H9 (cell line): Measurements from ENCODE around the gene NOS1AP. TPM values are rescaled to one million over a fixed set of nuclear protein-coding genes. Genes with fewer than 3 reads are reported as not detected.

ENCODE experiments used
- DNase-seq: peaks from one replicate; pipeline ENCODE4 v3.0.0-alpha.2; 2017
- H2AFZ ChIP-seq: one replicate; pipeline ENCODE4 v1.6.1; 2013; ENCODE audit warnings: mild to moderate bottlenecking, low read length, control low read depth, moderate library complexity
- H2AK5ac ChIP-seq: 2 replicates; pipeline ENCODE4 v1.6.1; 2013; ENCODE audit warnings: low read length, control low read depth, mixed read lengths; ENCODE audit not compliant: insufficient read length
- H2BK120ac ChIP-seq: one replicate; pipeline ENCODE4 v1.6.1; 2013; ENCODE audit warnings: low read depth, mild to moderate bottlenecking, low read length, control low read depth, inconsistent platforms; ENCODE audit not compliant: poor library complexity, severe bottlenecking
- H2BK12ac ChIP-seq: 2 replicates; pipeline ENCODE4 v1.6.1; 2013; ENCODE audit warnings: low read length, control low read depth, mixed read lengths, low read depth; ENCODE audit not compliant: insufficient read length
- H2BK15ac ChIP-seq: 2 replicates; pipeline ENCODE4 v1.6.1; 2013; ENCODE audit warnings: low read depth, low read length, control low read depth
- H2BK20ac ChIP-seq: one replicate; pipeline ENCODE4 v1.6.1; 2013; ENCODE audit warnings: low read depth, mild to moderate bottlenecking, low read length, control low read depth, inconsistent platforms; ENCODE audit not compliant: poor library complexity, severe bottlenecking
- H2BK5ac ChIP-seq: 2 replicates; pipeline ENCODE4 v1.6.1; 2013; ENCODE audit warnings: low read length, control low read depth, mixed read lengths; ENCODE audit not compliant: insufficient read length
- H3K14ac ChIP-seq: 2 replicates; pipeline ENCODE4 v1.6.1; 2013; ENCODE audit warnings: low read length, control low read depth; ENCODE audit not compliant: insufficient read depth
- H3K18ac ChIP-seq: 2 replicates; pipeline ENCODE4 v1.6.1; 2013; ENCODE audit warnings: low read depth, mild to moderate bottlenecking, mixed read lengths, low read length, control low read depth; ENCODE audit not compliant: insufficient read length
- H3K23ac ChIP-seq: 2 replicates; pipeline ENCODE4 v1.6.1; 2013; ENCODE audit warnings: low read length, control low read depth, mixed read lengths, low read depth; ENCODE audit not compliant: insufficient read length
- H3K23me2 ChIP-seq: 2 replicates; pipeline ENCODE4 v1.6.1; 2013; ENCODE audit warnings: low read depth, mild to moderate bottlenecking, mixed read lengths, low read length, control low read depth; ENCODE audit not compliant: insufficient read length, poor library complexity, severe bottlenecking
- H3K27ac ChIP-seq: 2 replicates; pipeline ENCODE4 v1.5.1; 2013; ENCODE audit warnings: low read length, control low read depth, mixed read lengths, low read depth; ENCODE audit not compliant: insufficient read length
- H3K27me3 ChIP-seq: 2 replicates; pipeline ENCODE4 v1.6.1; 2013; ENCODE audit warnings: low read length, control low read depth, inconsistent platforms; ENCODE audit not compliant: insufficient read depth
- H3K4ac ChIP-seq: 2 replicates; pipeline ENCODE4 v1.6.1; 2013; ENCODE audit warnings: low read depth, mild to moderate bottlenecking, control low read depth, inconsistent platforms, low read length, moderate library complexity
- H3K4me1 ChIP-seq: 2 replicates; pipeline ENCODE4 v1.6.1; 2013; ENCODE audit warnings: low read length, control low read depth, inconsistent platforms; ENCODE audit not compliant: insufficient read depth
- H3K4me2 ChIP-seq: 2 replicates; pipeline ENCODE4 v1.6.1; 2013; ENCODE audit warnings: low read length, control low read depth, mixed read lengths; ENCODE audit not compliant: insufficient read length, insufficient read depth
- H3K56ac ChIP-seq: 2 replicates; pipeline ENCODE4 v1.6.1; 2013; ENCODE audit warnings: low read depth, mild to moderate bottlenecking, mixed read lengths, low read length, control low read depth; ENCODE audit not compliant: insufficient read length
- H3K79me1 ChIP-seq: 2 replicates; pipeline ENCODE4 v1.6.1; 2013; ENCODE audit warnings: low read depth, mild to moderate bottlenecking, moderate library complexity, low read length, control low read depth, inconsistent platforms; ENCODE audit not compliant: insufficient read depth, poor library complexity, severe bottlenecking
- H3K79me2 ChIP-seq: 2 replicates; pipeline ENCODE4 v1.6.1; 2013; ENCODE audit warnings: low read length, control low read depth, inconsistent platforms; ENCODE audit not compliant: insufficient read depth
- H3K9ac ChIP-seq: 2 replicates; pipeline ENCODE4 v1.6.1; 2013; ENCODE audit warnings: low read length, control low read depth, mixed read lengths; ENCODE audit not compliant: insufficient read length; ENCODE audit errors: extremely low read depth
- H3K9me3 ChIP-seq: one replicate; pipeline ENCODE4 v1.6.1; 2013; ENCODE audit warnings: low read depth, low read length, inconsistent platforms; ENCODE audit not compliant: control insufficient read depth
- H3T11ph ChIP-seq: one replicate; pipeline ENCODE4 v1.6.1; 2013; ENCODE audit warnings: mild to moderate bottlenecking, low read length, control low read depth, inconsistent platforms
- H4K20me1 ChIP-seq: one replicate; pipeline ENCODE4 v1.6.1; 2013; ENCODE audit not compliant: control insufficient read depth, insufficient read length, insufficient read depth
- H4K5ac ChIP-seq: 2 replicates; pipeline ENCODE4 v1.6.1; 2013; ENCODE audit warnings: low read depth, mild to moderate bottlenecking, mixed read lengths, low read length, control low read depth; ENCODE audit not compliant: insufficient read length
- H4K8ac ChIP-seq: replicated peaks from 2 replicates; pipeline ENCODE4 v1.6.1; 2013; ENCODE audit warnings: low read length, control low read depth, mixed read lengths, low read depth; ENCODE audit not compliant: insufficient read length
- H4K91ac ChIP-seq: 2 replicates; pipeline ENCODE4 v1.6.1; 2013; ENCODE audit warnings: low read depth, mild to moderate bottlenecking, moderate library complexity, mixed read lengths, low read length, control low read depth; ENCODE audit not compliant: insufficient read length
- H3K27ac Mint-ChIP-seq, 3 experiments: 2 replicates in 2 of 3; 3 replicates in 1 of 3; pipeline ENCODE4 v1.8.0; 2020 to 2021; ENCODE audit warnings: mixed read lengths in 3 of 3, mild to moderate bottlenecking in 1 of 3, moderate library complexity in 1 of 3
- H3K27me3 Mint-ChIP-seq: 2 replicates; pipeline ENCODE4 v1.8.0; 2021; ENCODE audit warnings: low read depth, mild to moderate bottlenecking, moderate library complexity, mixed read lengths
- H3K36me3 Mint-ChIP-seq, 3 experiments: 2 replicates in 2 of 3; 3 replicates in 1 of 3; pipeline ENCODE4 v1.8.0; 2020 to 2021; ENCODE audit warnings: low read depth in 3 of 3, mixed read lengths in 3 of 3; ENCODE audit not compliant: insufficient read depth in 1 of 3
- H3K4me1 Mint-ChIP-seq, 2 experiments: 2 replicates each; pipeline ENCODE4 v1.8.0; 2020; ENCODE audit warnings: mixed read lengths in 2 of 2
- H3K4me3 Mint-ChIP-seq, 2 experiments: 2 replicates in 1 of 2; 3 replicates in 1 of 2; pipeline ENCODE4 v1.8.0; 2020 to 2021; ENCODE audit warnings: mild to moderate bottlenecking in 2 of 2, mixed read lengths in 2 of 2, moderate library complexity in 1 of 2
- H3K9me3 Mint-ChIP-seq, 2 experiments: 2 replicates in 1 of 2; 3 replicates in 1 of 2; pipeline ENCODE4 v1.8.0; 2020; ENCODE audit warnings: mild to moderate bottlenecking in 2 of 2, mixed read lengths in 2 of 2, moderate library complexity in 1 of 2
- WGBS: extraction: QIAGEN DNeasy Blood & Tissue Kit; methylation state at CpG from one replicate; pipeline ENCODE4 v1.1.7; 2013; ENCODE audit warnings: missing lambda C conversion rate, low lambda C conversion rate, mixed read lengths; ENCODE audit not compliant: insufficient read length; ENCODE audit errors: extremely low coverage; 5-methylcytosine and 5-hydroxymethylcytosine counted together
- total RNA-seq: library from RNA; stranded (reverse); gene quantifications from 2 replicates; pipeline ENCODE4 v1.2.1, GENCODE V29; 2021
- TF ChIP-seq, protein P1 (sequence below): fragments of 200-600 bp; sonication (generic); conservative IDR thresholded peaks from 3 replicates; pipeline ENCODE4 v1.8.0; 2021; ENCODE audit warnings: antibody characterized with exemption, mild to moderate bottlenecking

The NOS1AP gene
- total RNA-seq, 1 experiment from 2014 or later: 8.4 TPM

- H3K23me2 ChIP-seq: no peaks in the 10 kb centered on the region
- H3K4me1 Mint-ChIP-seq: peaks cover 43 to 44% of the 10 kb centered on the region in 2 experiments
These were observed 138.4 kb downstream of the NOS1AP start for GRCh38 chr1:162207862-162208261.

More at GRCh38 chr1:162207862-162208261, 138.4 kb downstream of the NOS1AP start:
- Mint-ChIP-seq H3K27me3 (no peaks in the 10 kb centered on the region), H3K9me3 (no peaks in the 10 kb centered on the region), H3K27ac (no peak overlapping the region), H3K4me3 (no peak overlapping the region), H3K36me3 (no peaks in the 10 kb centered on the region; a peak in 1 of 7 replicates)
- Histone ChIP-seq H3K4ac (no peak overlapping the region), H4K8ac (no peak overlapping the region), H3K14ac (no peak overlapping the region), H3K4me1 (peaks cover 8% of the 10 kb centered on the region), H4K91ac (no peak overlapping the region), H2BK120ac (no peak overlapping the region), H3T11ph (no peak overlapping the region), H2BK20ac (no peak overlapping the region), H4K20me1 (no peaks in the 10 kb centered on the region), H2BK12ac (no peak overlapping the region), H3K27ac (no peak overlapping the region), H4K5ac (no peak overlapping the region), H3K79me2 (peaks cover 4% of the 10 kb centered on the region; the same call in 1 of the 2 replicates), H3K23ac (no peak overlapping the region), H2AK5ac (no peak overlapping the region), H3K9ac (no peak overlapping the region), H2AFZ (no peak overlapping the region), H2BK5ac (no peak overlapping the region), H2BK15ac (no peak overlapping the region), H3K27me3 (no peaks in the 10 kb centered on the region), H3K79me1 (no peaks in the 10 kb centered on the region), H3K18ac (no peak overlapping the region), H3K56ac (no peak overlapping the region), H3K9me3 (no peaks in the 10 kb centered on the region), H3K4me2 (no peak overlapping the region)
- TF ChIP-seq, protein P1, sequence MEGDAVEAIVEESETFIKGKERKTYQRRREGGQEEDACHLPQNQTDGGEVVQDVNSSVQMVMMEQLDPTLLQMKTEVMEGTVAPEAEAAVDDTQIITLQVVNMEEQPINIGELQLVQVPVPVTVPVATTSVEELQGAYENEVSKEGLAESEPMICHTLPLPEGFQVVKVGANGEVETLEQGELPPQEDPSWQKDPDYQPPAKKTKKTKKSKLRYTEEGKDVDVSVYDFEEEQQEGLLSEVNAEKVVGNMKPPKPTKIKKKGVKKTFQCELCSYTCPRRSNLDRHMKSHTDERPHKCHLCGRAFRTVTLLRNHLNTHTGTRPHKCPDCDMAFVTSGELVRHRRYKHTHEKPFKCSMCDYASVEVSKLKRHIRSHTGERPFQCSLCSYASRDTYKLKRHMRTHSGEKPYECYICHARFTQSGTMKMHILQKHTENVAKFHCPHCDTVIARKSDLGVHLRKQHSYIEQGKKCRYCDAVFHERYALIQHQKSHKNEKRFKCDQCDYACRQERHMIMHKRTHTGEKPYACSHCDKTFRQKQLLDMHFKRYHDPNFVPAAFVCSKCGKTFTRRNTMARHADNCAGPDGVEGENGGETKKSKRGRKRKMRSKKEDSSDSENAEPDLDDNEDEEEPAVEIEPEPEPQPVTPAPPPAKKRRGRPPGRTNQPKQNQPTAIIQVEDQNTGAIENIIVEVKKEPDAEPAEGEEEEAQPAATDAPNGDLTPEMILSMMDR: no peak
- DNase-seq: no peak
- WGBS: no CpG with 5 or more reads among the region's 3 CpGs
